GM18511 (cell line): ENCODE results near the gene KAZN.

Experiments
- ATAC-seq: cut with Tn5 transposase; IDR thresholded peaks from one replicate; pipeline ENCODE4 v1.9.1; 2021; ENCODE audit warnings: mild to moderate bottlenecking, moderate library complexity; ENCODE audit not compliant: unreplicated experiment

KAZN gene

GRCh38 chr1:14667651-14667984 is 69.1 kb downstream of the KAZN start:
- ATAC-seq: no peak

GRCh38 chr1:14668538-14668937 is 70.1 kb downstream of the KAZN start:
- ATAC-seq: no peak

GRCh38 chr1:14672005-14672404 is 73.5 kb downstream of the KAZN start:
- no peak for ATAC-seq

GRCh38 chr1:14674030-14674429 is 75.5 kb downstream of the KAZN start:
- ATAC-seq: no peak

GRCh38 chr1:14676400-14676799 is 77.9 kb downstream of the KAZN start:
- ATAC-seq: no peak

GRCh38 chr1:14677292-14677971 is 78.9 kb downstream of the KAZN start:
- ATAC-seq: no peak

- no peak for ATAC-seq
Observed at GRCh38 chr1:14678011-14678638, 79.6 kb downstream of the KAZN start.

- ATAC-seq: no peak
Observed at GRCh38 chr1:14679027-14679688, 80.7 kb downstream of the KAZN start.

- no peak for ATAC-seq
Observed at GRCh38 chr1:14681182-14681581, 82.7 kb downstream of the KAZN start.

- ATAC-seq: no peak
Observed at GRCh38 chr1:14682941-14683621, 84.6 kb downstream of the KAZN start.

- ATAC-seq: no peak
Observed at GRCh38 chr1:14685078-14685477, 86.6 kb downstream of the KAZN start.

- no peak for ATAC-seq
Observed at GRCh38 chr1:14686701-14687100, 88.2 kb downstream of the KAZN start.

- no peak for ATAC-seq
Observed at GRCh38 chr1:14687147-14687546, 88.7 kb downstream of the KAZN start.

GRCh38 chr1:14689996-14690615 is 91.6 kb downstream of the KAZN start:
- ATAC-seq: no peak

- no peak for ATAC-seq
Observed at GRCh38 chr1:14693949-14694348, 95.5 kb downstream of the KAZN start.

GRCh38 chr1:14694589-14694988 is 96.1 kb downstream of the KAZN start:
- no peak for ATAC-seq

- ATAC-seq: no peak
Observed at GRCh38 chr1:14696761-14697160, 98.3 kb downstream of the KAZN start.

- no peak for ATAC-seq
Observed at GRCh38 chr1:14697353-14697752, 98.9 kb downstream of the KAZN start.

GRCh38 chr1:14698314-14698713 is 99.8 kb downstream of the KAZN start:
- ATAC-seq: no peak

- no peak for ATAC-seq
Observed at GRCh38 chr1:14699620-14700019, 101.1 kb downstream of the KAZN start.

GRCh38 chr1:14704846-14705245 is 106.4 kb downstream of the KAZN start:
- no peak for ATAC-seq
